GM23248 (cell line): ENCODE data around the gene TXNDC8. TPM values are rescaled to one million over a fixed set of nuclear protein-coding genes. Genes with fewer than 3 reads are reported as not detected.

Source experiments
- DNase-seq: peaks from one replicate; pipeline ENCODE4 v3.0.0-alpha.2; 2015
- H2AFZ ChIP-seq: fragments of 200-600 bp; sonication (generic); 2 replicates; pipeline ENCODE4 v1.6.1; 2016; ENCODE audit warnings: antibody characterized with exemption
- H3F3A ChIP-seq: fragments of 200-600 bp; sonication (generic); 2 replicates; pipeline ENCODE4 v1.6.1; 2016; ENCODE audit warnings: mild to moderate bottlenecking, antibody characterized with exemption, mixed run types; ENCODE audit not compliant: insufficient read depth
- H3K27ac ChIP-seq: fragments of 200-600 bp; sonication (generic); 2 replicates; pipeline ENCODE4 v1.5.1; 2016; ENCODE audit warnings: mild to moderate bottlenecking
- H3K27me3 ChIP-seq: fragments of 200-600 bp; sonication (generic); replicated peaks from 2 replicates; pipeline ENCODE4 v1.6.1; 2016; ENCODE audit warnings: mild to moderate bottlenecking; ENCODE audit not compliant: insufficient read depth
- H3K36me3 ChIP-seq: fragments of 200-600 bp; sonication (generic); 2 replicates; pipeline ENCODE4 v1.6.1; 2016; ENCODE audit warnings: low read depth, mild to moderate bottlenecking
- H3K4me1 ChIP-seq: fragments of 200-600 bp; sonication (generic); 2 replicates; pipeline ENCODE4 v1.6.1; 2016; ENCODE audit warnings: mild to moderate bottlenecking; ENCODE audit not compliant: insufficient read depth
- H3K4me2 ChIP-seq: fragments of 200-600 bp; sonication (generic); one replicate; pipeline ENCODE4 v1.6.1; 2016; ENCODE audit warnings: mild to moderate bottlenecking; ENCODE audit not compliant: unreplicated experiment
- H3K4me3 ChIP-seq: fragments of 200-600 bp; sonication (generic); 2 replicates; pipeline ENCODE4 v1.5.1; 2016; ENCODE audit warnings: mild to moderate bottlenecking
- H3K79me2 ChIP-seq: fragments of 200-600 bp; sonication (generic); 2 replicates; pipeline ENCODE4 v1.6.1; 2016; ENCODE audit warnings: mild to moderate bottlenecking; ENCODE audit not compliant: insufficient read depth
- H3K9ac ChIP-seq: fragments of 200-600 bp; sonication (generic); 2 replicates; pipeline ENCODE4 v1.6.1; 2016; ENCODE audit warnings: mild to moderate bottlenecking
- H3K9me2 ChIP-seq: fragments of 200-600 bp; sonication (generic); 2 replicates; pipeline ENCODE4 v1.6.1; 2016; ENCODE audit warnings: mixed run types, mild to moderate bottlenecking, moderate library complexity; ENCODE audit not compliant: insufficient read depth
- H3K9me3 ChIP-seq: fragments of 200-600 bp; sonication (generic); one replicate; pipeline ENCODE4 v1.6.1; 2017; ENCODE audit warnings: low read depth
- H4K20me1 ChIP-seq: fragments of 200-600 bp; sonication (generic); 2 replicates; pipeline ENCODE4 v1.6.0; 2016; ENCODE audit not compliant: insufficient read depth
- EZH2 ChIP-seq: fragments of 200-600 bp; sonication (generic); IDR thresholded peaks from 2 replicates; pipeline ENCODE4 v1.6.1; 2018; ENCODE audit warnings: antibody characterized with exemption, mild to moderate bottlenecking; ENCODE audit not compliant: insufficient read depth, poor library complexity, severe bottlenecking
- EZH2phosphoT487 ChIP-seq: fragments of 200-600 bp; sonication (generic); IDR thresholded peaks from 2 replicates; pipeline ENCODE4 v1.6.1; 2018; ENCODE audit warnings: antibody characterized with exemption, moderate library complexity, mild to moderate bottlenecking, low read depth; ENCODE audit not compliant: insufficient read depth
- WGBS, 2 experiments: methylation state at CpG; one replicate each; pipeline ENCODE4 v1.1.6; 2015 to 2017; ENCODE audit warnings: low lambda C conversion rate in 2 of 2, low coverage in 1 of 2; ENCODE audit errors: missing lambda C conversion rate in 2 of 2; 5-methylcytosine and 5-hydroxymethylcytosine counted together
- in situ Hi-C: fragments of 300-500 bp; cut with MboI; formaldehyde crosslinking; loops from 2 replicates; pipeline ENCODE4 v1.15.0; 2020
- polyA plus RNA-seq: library from polyadenylated mRNA; unstranded; fragments of >200 nt; fragmentation: Nextera tagmentation; extraction: Ambion mirVana; gene quantifications from 2 replicates; pipeline ENCODE4 v1.2.1, GENCODE V29; 2016
- total RNA-seq: library from RNA; depleted of rRNA; stranded (reverse); fragments of >200 nt; shearing (Covaris generic); gene quantifications from 2 replicates; pipeline ENCODE4 v1.2.3, GENCODE V29; 2014

The TXNDC8 gene
- total and polyA plus RNA-seq, 2 experiments from 2014 or later: not detected

DNA sequence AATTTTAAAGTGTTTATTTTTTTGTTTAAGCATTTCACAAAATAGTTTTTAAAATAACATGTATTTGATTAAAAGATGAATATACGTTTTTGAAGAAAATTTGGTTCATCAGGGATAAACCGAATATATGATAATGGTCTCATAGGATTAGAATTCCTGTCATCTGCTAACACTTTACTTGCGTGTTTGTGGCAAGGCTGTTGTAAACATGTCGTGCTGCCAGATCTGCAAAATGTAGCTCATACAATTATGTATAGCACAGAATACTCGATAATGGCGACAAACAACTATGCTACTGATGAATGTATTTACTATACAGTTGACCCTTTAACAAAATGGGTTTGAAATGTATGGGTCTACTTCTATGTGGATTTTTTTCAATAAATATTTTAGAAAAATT, 7.2 kb upstream of the TXNDC8 start:
- H4K20me1 ChIP-seq: no peaks in the 10 kb centered on the region
- no peak overlapping the region for H3K27ac ChIP-seq
- no peak overlapping the region for H3K4me3 ChIP-seq
- no peaks in the 10 kb centered on the region for H3K9me2 ChIP-seq
- no peak overlapping the region for H3K9ac ChIP-seq
- no peaks in the 10 kb centered on the region for H3K79me2 ChIP-seq
- H3K36me3 ChIP-seq: no peaks in the 10 kb centered on the region
- WGBS, 2 experiments: 50 to 53% methylated on average over 6 of the region's 6 CpGs
- H3K27me3 ChIP-seq: no peaks in the 10 kb centered on the region
- in situ Hi-C loops: no loop called here
- TF ChIP-seq EZH2: no peak
- TF ChIP-seq EZH2phosphoT487: no peak
- no peak overlapping the region for H3K4me2 ChIP-seq
- no peak overlapping the region for H2AFZ ChIP-seq
- no peak for DNase-seq
- 0 out of 2 replicates have a peak, but pooled peaks cover 3% of the 10 kb centered on the region for H3K4me1 ChIP-seq
- H3K9me3 ChIP-seq: no peaks in the 10 kb centered on the region
- H3F3A ChIP-seq: 0 out of 2 replicates have a peak, but pooled peaks cover 1% of the 10 kb centered on the region

DNA sequence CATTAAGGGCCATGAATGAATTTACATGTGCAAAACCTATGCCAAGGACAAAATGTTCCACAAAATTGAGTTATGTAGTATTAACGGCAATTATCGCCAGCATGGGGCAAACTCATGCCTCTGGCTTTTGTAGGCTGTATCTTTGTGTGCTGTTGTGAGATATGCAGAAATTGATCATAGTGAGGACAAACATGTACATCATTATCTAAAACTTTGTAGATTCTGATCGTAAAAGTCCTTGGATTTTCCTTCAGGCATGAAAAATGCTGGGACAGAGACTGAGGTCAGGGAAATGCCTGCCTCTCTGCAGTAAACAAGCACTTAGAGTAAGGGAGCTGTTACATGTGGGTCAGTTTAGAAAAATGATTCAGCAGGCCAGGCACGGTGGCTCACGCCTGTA, 5.9 kb upstream of the TXNDC8 start:
- Histone ChIP-seq H2AFZ (no peak overlapping the region), H3K4me2 (no peak overlapping the region), H3K27ac (no peak overlapping the region), H4K20me1 (no peaks in the 10 kb centered on the region), H3K4me3 (no peak overlapping the region), H3K27me3 (no peaks in the 10 kb centered on the region), H3K36me3 (no peaks in the 10 kb centered on the region), H3K4me1 (peaks cover 2% of the 10 kb centered on the region; the same call in 1 of the 2 replicates), H3F3A (peaks cover under 1% of the 10 kb centered on the region; the same call in 1 of the 2 replicates), H3K9me2 (no peaks in the 10 kb centered on the region), H3K9ac (no peak overlapping the region), H3K79me2 (no peaks in the 10 kb centered on the region), H3K9me3 (no peaks in the 10 kb centered on the region)
- in situ Hi-C loops: no loop called here
- no peak for TF ChIP-seq EZH2phosphoT487
- no peak for TF ChIP-seq EZH2
- no peak for DNase-seq
- 72 to 81% methylated on average over 5 of the region's 5 CpGs for WGBS, 2 experiments

DNA sequence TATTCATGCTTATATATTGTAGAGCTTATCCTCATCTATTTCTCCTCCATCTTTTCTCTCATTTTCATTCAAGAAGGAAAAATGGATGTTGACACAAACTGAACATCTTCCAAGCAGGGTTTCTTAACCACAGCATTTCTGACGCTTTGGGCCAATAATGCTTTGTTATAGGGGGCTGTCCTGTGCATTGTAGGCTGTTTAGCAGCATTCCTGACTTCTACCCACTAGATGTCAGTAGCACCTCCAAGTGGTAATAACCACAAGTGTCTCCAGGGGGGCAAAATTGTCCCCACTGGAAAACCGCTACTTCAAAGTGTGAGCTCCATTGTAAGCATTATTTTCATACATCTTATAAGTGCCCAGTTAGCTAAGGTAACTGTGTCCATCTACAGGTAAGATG, 2.6 kb upstream of the TXNDC8 start:
- TF ChIP-seq EZH2phosphoT487 (no peak), EZH2 (no peak)
- no peaks in the 10 kb centered on the region for H3K9me2 ChIP-seq
- no peaks in the 10 kb centered on the region for H3K9me3 ChIP-seq
- no peak overlapping the region for H3K9ac ChIP-seq
- peaks cover 12% of the 10 kb centered on the region for H3F3A ChIP-seq
- H3K79me2 ChIP-seq: no peaks in the 10 kb centered on the region
- in situ Hi-C loops: no loop called here
- 95 to 96% methylated on average over 2 of the region's 2 CpGs for WGBS, 2 experiments
- DNase-seq: peak; percentile 41
- no peak overlapping the region for H2AFZ ChIP-seq
- peaks cover 14% of the 10 kb centered on the region for H3K4me1 ChIP-seq
- H3K4me2 ChIP-seq: no peak overlapping the region
- H3K27me3 ChIP-seq: no peaks in the 10 kb centered on the region
- no peaks in the 10 kb centered on the region for H4K20me1 ChIP-seq
- no peaks in the 10 kb centered on the region for H3K36me3 ChIP-seq
- no peak overlapping the region for H3K27ac ChIP-seq
- no peak overlapping the region for H3K4me3 ChIP-seq

DNA sequence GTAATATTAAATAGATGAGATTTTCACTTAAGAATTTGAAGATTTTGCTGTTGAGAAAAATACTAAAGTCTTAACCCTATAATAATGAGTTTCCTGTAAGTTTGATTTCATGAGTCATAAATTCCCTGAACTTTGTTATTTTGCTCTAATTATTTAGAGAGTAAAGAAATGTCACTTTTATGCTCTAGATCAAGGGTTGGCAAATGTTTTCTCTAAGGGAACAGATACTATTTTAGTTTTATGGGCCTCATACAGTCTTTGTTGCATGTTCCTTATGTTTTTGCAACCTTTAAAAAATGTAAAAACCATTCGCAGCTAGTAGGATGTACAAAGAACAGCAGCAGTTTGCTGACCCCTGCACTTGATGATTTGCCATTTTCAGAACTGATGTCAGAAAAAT, 480 bp upstream of the TXNDC8 start:
- Histone ChIP-seq H3K9ac (no peak overlapping the region), H3K27me3 (0 out of 2 replicates have a peak, but pooled peaks cover 4% of the 10 kb centered on the region), H3K4me2 (peak overlapping the region; percentile 38), H3K27ac (no peak overlapping the region), H3K79me2 (no peaks in the 10 kb centered on the region), H3K9me3 (no peaks in the 10 kb centered on the region), H2AFZ (no peak overlapping the region), H4K20me1 (no peaks in the 10 kb centered on the region), H3K4me1 (peaks cover 14% of the 10 kb centered on the region), H3F3A (peaks cover 12% of the 10 kb centered on the region), H3K36me3 (no peaks in the 10 kb centered on the region), H3K9me2 (no peaks in the 10 kb centered on the region), H3K4me3 (no peak overlapping the region)
- TF ChIP-seq EZH2phosphoT487 (no peak), EZH2 (no peak)
- peak; percentile 28 for DNase-seq
- WGBS, 2 experiments: 21 to 25% methylated on average over 1 of the region's 1 CpG
- in situ Hi-C loops: no loop called here

DNA sequence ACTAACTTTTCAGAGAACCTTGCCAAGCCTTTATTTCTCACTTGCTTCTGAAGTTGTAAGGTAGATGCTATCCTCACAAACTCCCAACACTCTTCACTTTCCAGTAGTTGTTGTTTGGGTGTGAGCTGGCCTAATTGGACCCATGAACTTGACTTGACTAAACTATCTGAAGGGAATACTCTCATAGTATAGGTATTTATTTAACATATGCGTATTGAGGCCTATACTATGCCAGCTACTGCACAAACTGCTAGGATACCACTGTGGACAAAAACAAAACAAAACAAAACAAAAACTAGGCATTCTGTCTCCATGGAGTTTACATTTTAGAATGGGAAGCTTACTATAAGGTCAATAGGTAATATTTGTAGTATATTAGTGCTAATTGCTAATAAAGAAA, 1.3 kb downstream of the TXNDC8 start:
- Histone ChIP-seq H3K4me2 (no peak overlapping the region), H3K27ac (no peak overlapping the region), H3K79me2 (no peaks in the 10 kb centered on the region), H2AFZ (no peak overlapping the region), H3K27me3 (0 out of 2 replicates have a peak, but pooled peaks cover 4% of the 10 kb centered on the region), H3K4me1 (peaks cover 14% of the 10 kb centered on the region), H3K9ac (no peak overlapping the region), H3K9me3 (no peaks in the 10 kb centered on the region), H3K9me2 (no peaks in the 10 kb centered on the region), H3K4me3 (no peak overlapping the region), H3K36me3 (no peaks in the 10 kb centered on the region), H4K20me1 (no peaks in the 10 kb centered on the region), H3F3A (peaks cover 15% of the 10 kb centered on the region)
- DNase-seq: no peak
- in situ Hi-C loops: no loop called here
- WGBS, 2 experiments: 92 to 94% methylated on average over 1 of the region's 1 CpG
- TF ChIP-seq EZH2phosphoT487: no peak
- no peak for TF ChIP-seq EZH2
